ENCODE measurements around the gene S100PBP. TPM values are rescaled to one million over a fixed set of nuclear protein-coding genes. Genes with fewer than 3 reads are reported as not detected.
"Not testable (repeated sequence)": the region's sequence is repeated elsewhere in the genome, so short reads cannot be mapped to it uniquely, and the experiment has no call there.

S100PBP gene
- polyA plus RNA-seq, 2 of the 4 experiments (the other 2 are of a cell fraction), result 16.1 to 41.9 TPM

GRCh38 chr1:32786856-32787255, 30.6 kb upstream of the S100PBP start:
- peaks cover 18% of the 10 kb centered on the region for H3K4me1 ChIP-seq
- ChIA-PET CTCF (interaction anchor here (1.1 to 4.1 kb wide), 4 partner anchors 13 to 77 kb away, joined by 3 to 22 read pairs (median 12); no protein-coding TSS in a partner anchor), POLR2A (no interaction called here)
- TF ChIP-seq ESRRA (IDR thresholded peaks at IDR 0.05; ENCODE audit: borderline replicate concordance, low read length), result no peak
- peak in 1 of 2 experiments; percentile 27; a peak in 2 of 5 replicates for TF ChIP-seq RAD21 (conservative IDR thresholded peaks at IDR 0.05 in 1 of 2, IDR thresholded peaks at IDR 0.05 in 1 of 2)
- no peak for TF ChIP-seq PBX3 (IDR thresholded peaks at IDR 0.05)
- TF ChIP-seq, protein P1, sequence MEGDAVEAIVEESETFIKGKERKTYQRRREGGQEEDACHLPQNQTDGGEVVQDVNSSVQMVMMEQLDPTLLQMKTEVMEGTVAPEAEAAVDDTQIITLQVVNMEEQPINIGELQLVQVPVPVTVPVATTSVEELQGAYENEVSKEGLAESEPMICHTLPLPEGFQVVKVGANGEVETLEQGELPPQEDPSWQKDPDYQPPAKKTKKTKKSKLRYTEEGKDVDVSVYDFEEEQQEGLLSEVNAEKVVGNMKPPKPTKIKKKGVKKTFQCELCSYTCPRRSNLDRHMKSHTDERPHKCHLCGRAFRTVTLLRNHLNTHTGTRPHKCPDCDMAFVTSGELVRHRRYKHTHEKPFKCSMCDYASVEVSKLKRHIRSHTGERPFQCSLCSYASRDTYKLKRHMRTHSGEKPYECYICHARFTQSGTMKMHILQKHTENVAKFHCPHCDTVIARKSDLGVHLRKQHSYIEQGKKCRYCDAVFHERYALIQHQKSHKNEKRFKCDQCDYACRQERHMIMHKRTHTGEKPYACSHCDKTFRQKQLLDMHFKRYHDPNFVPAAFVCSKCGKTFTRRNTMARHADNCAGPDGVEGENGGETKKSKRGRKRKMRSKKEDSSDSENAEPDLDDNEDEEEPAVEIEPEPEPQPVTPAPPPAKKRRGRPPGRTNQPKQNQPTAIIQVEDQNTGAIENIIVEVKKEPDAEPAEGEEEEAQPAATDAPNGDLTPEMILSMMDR (IDR thresholded peaks at IDR 0.05), result peak; percentile 24; the same call in 1 of the 3 replicates
- TF ChIP-seq SMC3 (IDR thresholded peaks at IDR 0.05), result peak; percentile 18; the same call in 1 of the 3 replicates
- no peak overlapping the region for H3K27ac ChIP-seq
- 81% methylated on average over 4 of the region's 4 CpGs for WGBS (ENCODE audit: missing lambda C conversion rate)
- no peak for FAIRE-seq
- DNase-seq (ENCODE audit: low read depth in 1 of 2, low spot score in 1 of 2), result peak in 1 of 2 experiments; percentile 30
- H3K4me2 ChIP-seq, result no peak overlapping the region
- H3K4me3 ChIP-seq, result no peak overlapping the region
- no peaks in the 10 kb centered on the region for H3K9me3 ChIP-seq
- peak in 1 of 2 experiments; percentile 69; a peak in 4 of 6 replicates for ATAC-seq

DNA sequence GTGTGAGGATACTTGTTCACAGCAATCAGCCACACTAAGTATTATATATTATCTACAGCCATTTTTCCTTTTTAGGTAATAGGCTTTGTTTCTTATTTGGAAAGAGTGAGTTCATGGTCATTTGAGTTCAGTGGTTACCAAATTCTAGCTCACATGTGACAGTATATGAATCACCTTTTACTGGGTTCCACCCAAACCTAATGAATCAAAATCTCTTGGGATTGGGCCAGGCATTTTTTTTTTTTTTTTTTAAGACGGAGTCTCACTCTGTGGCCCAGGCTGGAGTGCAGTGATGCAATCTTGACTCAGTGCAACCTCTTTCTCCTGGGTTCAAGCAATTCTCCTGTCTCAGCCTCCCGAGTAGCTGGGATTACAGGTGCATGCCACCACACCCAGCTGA, 28.1 kb upstream of the S100PBP start:
- not testable (repeated sequence) for FAIRE-seq, H3K4me3 ChIP-seq, H3K9me3 ChIP-seq
- peaks cover 25% of the 10 kb centered on the region for H3K4me1 ChIP-seq
- H3K27ac ChIP-seq, result peak overlapping the region; percentile 58 to 76
- H3K4me2 ChIP-seq, result peak overlapping the region; percentile 46; the same call in 2 of the 3 replicates
- WGBS (ENCODE audit: missing lambda C conversion rate), result 49% methylated on average over 2 of the region's 2 CpGs
- ATAC-seq (peak in 1 of 2 experiments; percentile 64; a peak in 2 of 6 replicates), DNase-seq (ENCODE audit: low read depth in 1 of 2, low spot score in 1 of 2) (peak in 1 of 2 experiments; percentile 48)
- CTCF ChIA-PET, result interaction anchor here (0.6 to 4.1 kb wide), 2 partner anchors 77 to 262 kb away, joined by 3 to 22 read pairs; no protein-coding TSS in a partner anchor
- POLR2A ChIA-PET, result interaction anchor here (0.6 to 0.7 kb wide), 2 partner anchors 14 to 667 kb away, joined by 3 read pairs; no protein-coding TSS in a partner anchor
- TF ChIP-seq JUN (IDR thresholded peaks at IDR 0.05) (0 out of 5 replicates have a peak, but pooled peaks of 1 of the 2 experiments have one; percentile 31), CEBPB (IDR thresholded peaks at IDR 0.05) (peak; percentile 29 to 68; a peak in 2 of 4 replicates), FOSL2 (IDR thresholded peaks at IDR 0.05) (peak; percentile 53; the same call in 1 of the 2 replicates), FOSL2 (CRISPR knock-in tag; IDR thresholded peaks at IDR 0.05) (peak; percentile 54; the same call in 1 of the 2 replicates), JUNB (IDR thresholded peaks at IDR 0.05) (peak; percentile 43)

GRCh38 chr1:32791881-32792280, 25.6 kb upstream of the S100PBP start:
- ChIA-PET POLR2A (interaction anchor here (0.8 kb wide), 1 partner anchor 141 kb away, joined by 3 read pairs; the partner anchor contains the start of gene RBBP4), CTCF (interaction anchor here (1.1 to 3.8 kb wide), 4 partner anchors 11 to 80 kb away, joined by 3 to 12 read pairs (median 8); no protein-coding TSS in a partner anchor)
- WGBS (ENCODE audit: missing lambda C conversion rate), result 90% methylated on average over 1 of the region's 1 CpG
- no peak for FAIRE-seq
- Histone ChIP-seq H3K4me3 (no peak overlapping the region), H3K9me3 (no peaks in the 10 kb centered on the region), H3K4me2 (0 out of 3 replicates have a peak overlapping the region, but pooled peaks have one; percentile 2), H3K4me1 (peaks cover 32% of the 10 kb centered on the region), H3K27ac (peak overlapping the region in 1 of 2 experiments; percentile 71; a peak in 3 of 6 replicates)
- peak; percentile 84 to 90; a peak in 5 of 6 replicates for ATAC-seq
- DNase-seq (ENCODE audit: low read depth in 1 of 2, low spot score in 1 of 2), result peak; percentile 29 to 30
- TF ChIP-seq PHF8 (IDR thresholded peaks at IDR 0.05; ENCODE audit: borderline replicate concordance, low read depth) (no peak), USF2 (IDR thresholded peaks at IDR 0.05) (no peak), NR3C1 (IDR thresholded peaks at IDR 0.05) (no peak), REST (IDR thresholded peaks at IDR 0.05) (no peak), CHD4 (IDR thresholded peaks at IDR 0.05; ENCODE audit: borderline replicate concordance) (no peak), HOXA7 (CRISPR knock-in tag; IDR thresholded peaks at IDR 0.05) (no peak), ZSCAN20 (CRISPR knock-in tag; IDR thresholded peaks at IDR 0.05) (no peak), TFCP2L1 (CRISPR knock-in tag; IDR thresholded peaks at IDR 0.05) (no peak), TP53 (CRISPR knock-in tag; IDR thresholded peaks at IDR 0.05) (no peak), BHLHE40 (IDR thresholded peaks at IDR 0.05; ENCODE audit: low read depth, low read length) (no peak), HOXB5 (CRISPR knock-in tag; IDR thresholded peaks at IDR 0.05) (no peak), PBX3 (IDR thresholded peaks at IDR 0.05) (no peak)
- TF ChIP-seq, protein P2, sequence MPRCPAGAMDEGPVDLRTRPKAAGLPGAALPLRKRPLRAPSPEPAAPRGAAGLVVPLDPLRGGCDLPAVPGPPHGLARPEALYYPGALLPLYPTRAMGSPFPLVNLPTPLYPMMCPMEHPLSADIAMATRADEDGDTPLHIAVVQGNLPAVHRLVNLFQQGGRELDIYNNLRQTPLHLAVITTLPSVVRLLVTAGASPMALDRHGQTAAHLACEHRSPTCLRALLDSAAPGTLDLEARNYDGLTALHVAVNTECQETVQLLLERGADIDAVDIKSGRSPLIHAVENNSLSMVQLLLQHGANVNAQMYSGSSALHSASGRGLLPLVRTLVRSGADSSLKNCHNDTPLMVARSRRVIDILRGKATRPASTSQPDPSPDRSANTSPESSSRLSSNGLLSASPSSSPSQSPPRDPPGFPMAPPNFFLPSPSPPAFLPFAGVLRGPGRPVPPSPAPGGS (IDR thresholded peaks at IDR 0.05), result no peak

Data from A549 (cell line).